Measurements from ENCODE around the gene GNA12.

GNA12 gene

GRCh38 chr7:2782121-2782520 lies 62.0 kb downstream of the GNA12 start:
- TF ChIP-seq EP300 (IDR thresholded peaks at IDR 0.05; ENCODE audit: borderline replicate concordance) (no peak), TEAD4 (IDR thresholded peaks at IDR 0.05) (no peak), NFIC (IDR thresholded peaks at IDR 0.05) (no peak), CEBPB (IDR thresholded peaks at IDR 0.05) (no peak), TAF1 (IDR thresholded peaks at IDR 0.05; ENCODE audit: low read depth) (no peak), FOXM1 (IDR thresholded peaks at IDR 0.05; ENCODE audit: borderline replicate concordance, low read depth) (no peak), USF1 (IDR thresholded peaks at IDR 0.05) (no peak), CREB1 (IDR thresholded peaks at IDR 0.05; ENCODE audit: low read depth) (no peak), REST (IDR thresholded peaks at IDR 0.05; ENCODE audit: low read depth) (no peak), YY1 (IDR thresholded peaks at IDR 0.05; ENCODE audit: low read depth) (no peak), TCF12 (IDR thresholded peaks at IDR 0.05; ENCODE audit: low read depth) (no peak), EGR1 (IDR thresholded peaks at IDR 0.05) (no peak), MAX (IDR thresholded peaks at IDR 0.05) (no peak), RAD21 (IDR thresholded peaks at IDR 0.05; ENCODE audit: low read depth) (no peak), ZBTB7A (IDR thresholded peaks at IDR 0.05; ENCODE audit: low read depth) (no peak)

GRCh38 chr7:2781636-2782035 lies 62.5 kb downstream of the GNA12 start:
- TF ChIP-seq NFIC (IDR thresholded peaks at IDR 0.05), result no peak
- no peak for TF ChIP-seq MAX (IDR thresholded peaks at IDR 0.05)
- TF ChIP-seq YY1 (IDR thresholded peaks at IDR 0.05; ENCODE audit: low read depth), result no peak
- no peak for TF ChIP-seq TCF12 (IDR thresholded peaks at IDR 0.05; ENCODE audit: low read depth)
- TF ChIP-seq ZBTB7A (IDR thresholded peaks at IDR 0.05; ENCODE audit: low read depth), result no peak
- no peak for TF ChIP-seq TAF1 (IDR thresholded peaks at IDR 0.05; ENCODE audit: low read depth)
- no peak for TF ChIP-seq TEAD4 (IDR thresholded peaks at IDR 0.05)
- no peak for TF ChIP-seq FOXM1 (IDR thresholded peaks at IDR 0.05; ENCODE audit: borderline replicate concordance, low read depth)
- TF ChIP-seq REST (IDR thresholded peaks at IDR 0.05; ENCODE audit: low read depth), result no peak
- no peak for TF ChIP-seq EP300 (IDR thresholded peaks at IDR 0.05; ENCODE audit: borderline replicate concordance)
- no peak for TF ChIP-seq CEBPB (IDR thresholded peaks at IDR 0.05)
- TF ChIP-seq CREB1 (IDR thresholded peaks at IDR 0.05; ENCODE audit: low read depth), result no peak
- TF ChIP-seq RAD21 (IDR thresholded peaks at IDR 0.05; ENCODE audit: low read depth), result no peak
- no peak for TF ChIP-seq EGR1 (IDR thresholded peaks at IDR 0.05)
- no peak for TF ChIP-seq USF1 (IDR thresholded peaks at IDR 0.05)

- no peak for TF ChIP-seq REST (IDR thresholded peaks at IDR 0.05; ENCODE audit: low read depth)
Observed at GRCh38 chr7:2779051-2779450, 65.1 kb downstream of the GNA12 start.

GRCh38 chr7:2777898-2778535 lies 66.1 kb downstream of the GNA12 start:
- TF ChIP-seq USF1 (IDR thresholded peaks at IDR 0.05) (no peak), TEAD4 (IDR thresholded peaks at IDR 0.05) (no peak), EP300 (IDR thresholded peaks at IDR 0.05; ENCODE audit: borderline replicate concordance) (no peak), CEBPB (IDR thresholded peaks at IDR 0.05) (no peak), YY1 (IDR thresholded peaks at IDR 0.05; ENCODE audit: low read depth) (no peak), REST (IDR thresholded peaks at IDR 0.05; ENCODE audit: low read depth) (no peak), CREB1 (IDR thresholded peaks at IDR 0.05; ENCODE audit: low read depth) (no peak), TAF1 (IDR thresholded peaks at IDR 0.05; ENCODE audit: low read depth) (no peak), ZBTB7A (IDR thresholded peaks at IDR 0.05; ENCODE audit: low read depth) (no peak), FOXM1 (IDR thresholded peaks at IDR 0.05; ENCODE audit: borderline replicate concordance, low read depth) (no peak), RAD21 (IDR thresholded peaks at IDR 0.05; ENCODE audit: low read depth) (no peak), EGR1 (IDR thresholded peaks at IDR 0.05) (no peak), NFIC (IDR thresholded peaks at IDR 0.05) (no peak), TCF12 (IDR thresholded peaks at IDR 0.05; ENCODE audit: low read depth) (no peak), MAX (IDR thresholded peaks at IDR 0.05) (no peak)

All from Ishikawa (cell line).